Activated T-helper 1 cell treated with anti-CD3 and anti-CD28 coated beads, Interleukin-12 subunit alpha, Interleukin-12 subunit beta, Interleukin-2, Interleukin-4 antibody, amounts not matched to agents 30 ng/mL and 10 ng/mL and 1 ng/mL, durations not matched to agents 14 hours and 24 hours and 36 hours (primary cell): ENCODE results near the gene FAM124B. TPM values are rescaled to one million over a fixed set of nuclear protein-coding genes. Genes with fewer than 3 reads are reported as not detected.

Source experiments
- DNase-seq: peaks from one replicate; pipeline ENCODE4 v3.0.0; 2021; ENCODE audit warnings: low spot score
- H3K27ac Mint-ChIP-seq: one replicate; pipeline ENCODE4 v1.8.0; 2021; ENCODE audit warnings: mild to moderate bottlenecking, mixed read lengths
- H3K27me3 Mint-ChIP-seq: one replicate; pipeline ENCODE4 v1.8.0; 2022; ENCODE audit warnings: mild to moderate bottlenecking, moderate library complexity, mixed read lengths; ENCODE audit not compliant: insufficient read depth
- H3K36me3 Mint-ChIP-seq: one replicate; pipeline ENCODE4 v1.8.0; 2021; ENCODE audit warnings: low read depth, mixed read lengths
- H3K4me1 Mint-ChIP-seq: one replicate; pipeline ENCODE4 v1.8.0; 2021; ENCODE audit warnings: low read depth, mixed read lengths
- H3K4me3 Mint-ChIP-seq: one replicate; pipeline ENCODE4 v1.8.0; 2021; ENCODE audit warnings: mild to moderate bottlenecking, moderate library complexity, mixed read lengths
- H3K9me3 Mint-ChIP-seq: one replicate; pipeline ENCODE4 v1.8.0; 2021; ENCODE audit warnings: mixed read lengths
- intact Hi-C: fragments of 100-400 bp; cut with micrococcal nuclease; formaldehyde crosslinking; loops from one replicate; pipeline ENCODE4 v1.15.1; 2024
- total RNA-seq: library from RNA; stranded (reverse); gene quantifications from 2 replicates; pipeline ENCODE4 v1.2.3, GENCODE V29; 2022

The FAM124B gene
- total RNA-seq, 1 donor from 2014 or later: 0.23 TPM

- Mint-ChIP-seq H3K27me3 (peaks cover 9% of the 10 kb centered on the region), H3K4me3 (no peak overlapping the region), H3K9me3 (no peaks in the 10 kb centered on the region), H3K36me3 (no peaks in the 10 kb centered on the region), H3K27ac (no peak overlapping the region), H3K4me1 (no peaks in the 10 kb centered on the region)
- intact Hi-C loops: no loop called here
- DNase-seq: no peak
Measured at GRCh38 chr2:224343226-224343625, 58.7 kb downstream of the FAM124B start.

GRCh38 chr2:224335991-224336390 lies 65.9 kb downstream of the FAM124B start:
- Mint-ChIP-seq H3K9me3 (no peaks in the 10 kb centered on the region), H3K27me3 (peaks cover 21% of the 10 kb centered on the region), H3K36me3 (no peaks in the 10 kb centered on the region), H3K4me1 (no peaks in the 10 kb centered on the region), H3K27ac (no peak overlapping the region), H3K4me3 (no peak overlapping the region)
- no peak for DNase-seq
- intact Hi-C loops: no loop called here

- H3K4me1 Mint-ChIP-seq: no peaks in the 10 kb centered on the region
- H3K36me3 Mint-ChIP-seq: no peaks in the 10 kb centered on the region
- DNase-seq: no peak
- no peak overlapping the region for H3K27ac Mint-ChIP-seq
- peaks cover 13% of the 10 kb centered on the region for H3K27me3 Mint-ChIP-seq
- intact Hi-C loops: no loop called here
- no peaks in the 10 kb centered on the region for H3K9me3 Mint-ChIP-seq
- H3K4me3 Mint-ChIP-seq: no peak overlapping the region
Measured at GRCh38 chr2:224334726-224335125, 67.2 kb downstream of the FAM124B start.

- DNase-seq: no peak
- no peaks in the 10 kb centered on the region for H3K9me3 Mint-ChIP-seq
- no peaks in the 10 kb centered on the region for H3K4me1 Mint-ChIP-seq
- intact Hi-C loops: no loop called here
- H3K4me3 Mint-ChIP-seq: no peak overlapping the region
- H3K27me3 Mint-ChIP-seq: peaks cover 13% of the 10 kb centered on the region
- no peaks in the 10 kb centered on the region for H3K36me3 Mint-ChIP-seq
- H3K27ac Mint-ChIP-seq: no peak overlapping the region
Measured at GRCh38 chr2:224333726-224334482, 68.0 kb downstream of the FAM124B start.

- DNase-seq: no peak
- no peaks in the 10 kb centered on the region for H3K4me1 Mint-ChIP-seq
- no peaks in the 10 kb centered on the region for H3K36me3 Mint-ChIP-seq
- no peaks in the 10 kb centered on the region for H3K9me3 Mint-ChIP-seq
- H3K27ac Mint-ChIP-seq: no peak overlapping the region
- H3K27me3 Mint-ChIP-seq: peaks cover 13% of the 10 kb centered on the region
- H3K4me3 Mint-ChIP-seq: no peak overlapping the region
- intact Hi-C loops: no loop called here
Measured at GRCh38 chr2:224331698-224332097, 70.2 kb downstream of the FAM124B start.

- H3K4me1 Mint-ChIP-seq: no peaks in the 10 kb centered on the region
- peaks cover 15% of the 10 kb centered on the region for H3K27me3 Mint-ChIP-seq
- H3K27ac Mint-ChIP-seq: no peak overlapping the region
- no peaks in the 10 kb centered on the region for H3K9me3 Mint-ChIP-seq
- H3K4me3 Mint-ChIP-seq: no peak overlapping the region
- H3K36me3 Mint-ChIP-seq: no peaks in the 10 kb centered on the region
- no peak for DNase-seq
- intact Hi-C loops: no loop called here
Measured at GRCh38 chr2:224328798-224329197, 73.1 kb downstream of the FAM124B start.

Other genes with a start within 250 kb of the FAM124B start
- 97.1 and 103 TPM in 2 replicates for gene CUL3, start 183.3 kb upstream of the FAM124B start, total RNA-seq